ENCODE data around the gene SRBD1. TPM values are rescaled to one million over a fixed set of nuclear protein-coding genes. Genes with fewer than 3 reads are reported as not detected.

The SRBD1 gene
- total RNA-seq, 3 donors from 2014 or later (not counting 1 experiment from before 2014, with no cell fraction given) = 34.5 to 40.0 (median 38.8) TPM

- Histone ChIP-seq H3K27me3 (ENCODE audit: control insufficient read depth, insufficient read depth, low read length) (no peaks in the 10 kb centered on the region), H3K36me3 (ENCODE audit: control insufficient read depth, insufficient read depth, low read length) (peaks cover 3% of the 10 kb centered on the region), H3K27ac (ENCODE audit: low read length) (peak overlapping the region; percentile 99), H3K4me1 (ENCODE audit: control insufficient read depth, insufficient read depth, low read length) (peaks cover 8% of the 10 kb centered on the region), H3K4me3 (ENCODE audit: low read length) (peak overlapping the region; percentile 42), H3K9me3 (ENCODE audit: control insufficient read depth, insufficient read depth, low read length) (no peaks in the 10 kb centered on the region)
- Mint-ChIP-seq H3K36me3 (no peaks in the 10 kb centered on the region), H3K4me3 (peak overlapping the region; percentile 71), H3K4me1 (peaks cover 9 to 26% of the 10 kb centered on the region in 2 donors), H3K27me3 (ENCODE audit: low read depth in 2 of 2) (no peaks in the 10 kb centered on the region), H3K27ac (peak overlapping the region; percentile 77 to 86), H3K9me3 (no peaks in the 10 kb centered on the region)
- peak; percentile 93 to 97 (median 96) for ATAC-seq
- TF ChIP-seq CTCF (IDR thresholded peaks at IDR 0.05) = no peak
- WGBS (ENCODE audit: insufficient coverage) = 45% methylated on average over 4 of the region's 5 CpGs
- peak in 1 of 2 donors; percentile 88 for DNase-seq
- intact Hi-C loops (cut with micrococcal nuclease) = loop anchor here (1.0 to 5.0 kb wide), 2 partner anchors 44 to 83 kb away; partner anchors contain the start of genes PRKCE and SRBD1
Observed at GRCh38 chr2:45567974-45568789, 42.9 kb downstream of the SRBD1 start.

- H3K9me3 ChIP-seq (ENCODE audit: control insufficient read depth, insufficient read depth, low read length) = no peaks in the 10 kb centered on the region
- no peaks in the 10 kb centered on the region for H3K36me3 ChIP-seq (ENCODE audit: control insufficient read depth, insufficient read depth, low read length)
- H3K27ac ChIP-seq (ENCODE audit: low read length) = peak overlapping the region; percentile 99
- no peaks in the 10 kb centered on the region for H3K36me3 Mint-ChIP-seq
- H3K27me3 Mint-ChIP-seq (ENCODE audit: low read depth in 2 of 2) = no peaks in the 10 kb centered on the region
- DNase-seq = no peak
- no peaks in the 10 kb centered on the region for H3K9me3 Mint-ChIP-seq
- 75% methylated on average over 4 of the region's 7 CpGs for WGBS (ENCODE audit: insufficient coverage)
- H3K27me3 ChIP-seq (ENCODE audit: control insufficient read depth, insufficient read depth, low read length) = no peaks in the 10 kb centered on the region
- peak overlapping the region; percentile 42 for H3K4me3 ChIP-seq (ENCODE audit: low read length)
- peak overlapping the region; percentile 71 for H3K4me3 Mint-ChIP-seq
- peak overlapping the region; percentile 77 to 86 for H3K27ac Mint-ChIP-seq
- ATAC-seq = peak; percentile 4 to 58 (median 38)
- no peak for TF ChIP-seq CTCF (IDR thresholded peaks at IDR 0.05)
- peaks cover 9 to 27% of the 10 kb centered on the region in 2 donors for H3K4me1 Mint-ChIP-seq
- H3K4me1 ChIP-seq (ENCODE audit: control insufficient read depth, insufficient read depth, low read length) = peaks cover 8% of the 10 kb centered on the region
- intact Hi-C loops (cut with micrococcal nuclease) = loop anchor here (5.0 kb wide), 1 partner anchor 45 kb away; the partner anchor contains the start of gene SRBD1
Observed at GRCh38 chr2:45567288-45567963, 43.6 kb downstream of the SRBD1 start.

DNA sequence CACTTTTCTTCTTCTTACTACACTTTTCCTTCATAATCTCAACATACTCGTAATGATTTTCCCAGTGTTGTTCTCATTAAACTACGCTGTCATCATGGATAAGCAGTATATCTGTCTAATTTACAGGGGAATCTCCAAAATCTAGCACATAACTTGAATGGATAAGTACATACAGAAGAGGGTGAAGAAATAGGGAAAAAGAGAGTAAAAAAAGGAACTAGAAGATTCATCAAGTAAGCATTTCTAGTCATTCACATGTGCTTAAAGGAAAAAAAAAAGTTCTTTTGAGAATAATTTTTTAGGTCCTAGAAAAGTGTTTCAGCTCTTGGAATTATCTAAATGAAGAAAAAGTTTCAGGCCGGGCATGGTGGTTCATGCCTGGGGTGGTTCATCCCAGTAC lies 51.6 kb downstream of the SRBD1 start:
- DNase-seq (no peak), ATAC-seq (no peak)
- no peaks in the 10 kb centered on the region for H3K36me3 ChIP-seq (ENCODE audit: control insufficient read depth, insufficient read depth, low read length)
- Mint-ChIP-seq H3K4me3 (no peak overlapping the region), H3K9me3 (no peaks in the 10 kb centered on the region), H3K27ac (no peak overlapping the region), H3K36me3 (no peaks in the 10 kb centered on the region), H3K27me3 (ENCODE audit: low read depth in 2 of 2) (no peaks in the 10 kb centered on the region), H3K4me1 (peaks cover 15 to 23% of the 10 kb centered on the region in 2 donors)
- no peaks in the 10 kb centered on the region for H3K4me1 ChIP-seq (ENCODE audit: control insufficient read depth, insufficient read depth, low read length)
- 97% methylated on average over 2 of the region's 3 CpGs for WGBS (ENCODE audit: insufficient coverage)
- H3K9me3 ChIP-seq (ENCODE audit: control insufficient read depth, insufficient read depth, low read length) = no peaks in the 10 kb centered on the region
- no peaks in the 10 kb centered on the region for H3K27me3 ChIP-seq (ENCODE audit: control insufficient read depth, insufficient read depth, low read length)
- H3K4me3 ChIP-seq (ENCODE audit: low read length) = no peak overlapping the region
- intact Hi-C loops (cut with micrococcal nuclease) = no loop called here
- H3K27ac ChIP-seq (ENCODE audit: low read length) = no peak overlapping the region
- no peak for TF ChIP-seq CTCF (IDR thresholded peaks at IDR 0.05)
